C4-2B (cell line): ENCODE measurements around the gene CISTR.

Experiments
- H3K27ac ChIP-seq: fragments of 450-650 bp; 2 replicates; pipeline ENCODE4 v1.5.1; 2017
- CTCF ChIP-seq: fragments of 450-650 bp; conservative IDR thresholded peaks from 2 replicates; pipeline ENCODE4 v1.5.1; 2017; ENCODE audit warnings: mild to moderate bottlenecking
- ZFX ChIP-seq: fragments of 450-650 bp; IDR thresholded peaks from 2 replicates; pipeline ENCODE4 v1.6.1; 2017

Gene CISTR

DNA sequence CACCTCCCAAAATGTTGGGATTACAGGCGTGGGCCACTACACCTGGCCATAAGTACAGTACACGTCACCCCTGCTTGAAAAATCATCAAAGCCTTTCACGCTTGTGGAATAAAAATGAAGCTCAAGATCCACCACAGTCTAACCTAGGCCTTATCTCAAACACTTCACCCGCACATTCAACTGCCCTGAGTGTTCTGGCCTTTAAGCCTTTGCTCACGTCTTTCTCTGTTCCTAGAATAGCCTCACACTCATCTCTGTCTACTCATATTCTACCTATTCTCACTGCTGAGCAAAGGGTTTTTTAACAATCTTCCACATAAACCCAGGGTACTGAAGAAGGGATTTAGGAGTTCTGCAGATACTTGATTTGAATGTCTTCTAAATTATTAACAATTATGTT lies 34.5 kb downstream of the CISTR start:
- H3K27ac ChIP-seq = peak overlapping the region; percentile 27; the same call in 1 of the 2 replicates
- TF ChIP-seq CTCF (no peak), ZFX (no peak)

DNA sequence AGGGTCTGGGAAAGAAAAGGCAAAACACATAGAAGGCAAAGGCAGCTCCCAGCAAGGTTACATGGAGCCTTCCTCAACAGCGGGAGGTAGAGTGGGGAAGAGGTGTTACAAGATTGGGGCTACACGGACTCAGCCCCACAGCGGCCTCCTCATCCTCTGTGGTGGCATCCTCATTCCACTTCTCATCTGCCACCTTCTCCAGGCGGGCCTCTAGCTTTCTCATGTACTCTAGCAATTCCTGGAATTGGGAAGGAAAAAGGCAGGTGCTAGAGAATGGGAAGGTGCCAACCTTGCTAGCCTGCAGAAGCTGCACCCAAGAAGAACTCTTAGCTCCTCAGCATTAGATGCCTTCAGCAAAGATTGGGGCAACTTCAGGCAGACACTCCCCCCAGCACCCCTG lies 37.8 kb downstream of the CISTR start:
- TF ChIP-seq CTCF (no peak), ZFX (no peak)

GRCh38 chr12:53713516-53713915 lies 38.3 kb downstream of the CISTR start:
- H3K27ac ChIP-seq = no peak overlapping the region
- TF ChIP-seq ZFX (no peak), CTCF (no peak)

More for the DNA sequence above, 37.8 kb downstream of the CISTR start:
- no peak overlapping the region for H3K27ac ChIP-seq

GRCh38 chr12:53712059-53712643 lies 39.6 kb downstream of the CISTR start:
- H3K27ac ChIP-seq = no peak overlapping the region
- no peak for TF ChIP-seq ZFX
- TF ChIP-seq CTCF = no peak

- no peak overlapping the region for H3K27ac ChIP-seq
- TF ChIP-seq ZFX (no peak), CTCF (no peak)
Measured at GRCh38 chr12:53710091-53710490, 41.7 kb downstream of the CISTR start.

- no peak overlapping the region for H3K27ac ChIP-seq
- TF ChIP-seq CTCF (no peak), ZFX (no peak)
Measured at GRCh38 chr12:53709671-53710070, 42.1 kb downstream of the CISTR start.

DNA sequence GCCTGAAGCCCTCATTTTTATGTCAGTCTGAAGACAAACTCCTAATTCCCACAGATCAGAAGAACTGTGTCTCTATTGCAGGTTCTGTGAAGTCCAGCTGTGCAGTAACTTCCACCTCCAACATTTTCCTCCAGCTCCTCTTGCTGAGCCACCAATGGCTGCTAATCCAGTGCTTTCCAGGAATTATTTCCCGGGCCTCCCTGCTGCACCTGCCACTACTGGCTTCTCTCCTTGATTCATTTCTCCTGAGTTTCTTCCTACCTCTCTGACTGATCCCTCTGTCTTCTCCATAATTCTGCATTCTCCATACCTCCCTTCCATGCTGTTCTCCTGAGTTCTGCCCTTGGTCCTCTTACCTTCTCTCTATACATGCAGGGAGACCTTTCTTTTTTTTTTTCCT lies 45.7 kb downstream of the CISTR start:
- H3K27ac ChIP-seq = no peak overlapping the region

More for the DNA sequence above, 45.7 kb downstream of the CISTR start:
- no peak for TF ChIP-seq ZFX
- TF ChIP-seq CTCF = no peak
